Activated CD8-positive, alpha-beta memory T cell treated with anti-CD3 and anti-CD28 coated beads, Interleukin-2, amount 10 ng/mL, durations not matched to agents 7 days and 5 days (primary cell): ENCODE results near the gene GALNT10. TPM values are rescaled to one million over a fixed set of nuclear protein-coding genes. Genes with fewer than 3 reads are reported as not detected.
"Not testable (repeated sequence)": the region's sequence is repeated elsewhere in the genome, so short reads cannot be mapped to it uniquely, and the experiment has no call there.

Experiments
- ATAC-seq: fragments of 150-1000 bp; cut with Tn5 transposase; one replicate; pipeline ENCODE4 v1.10.0; 2021; ENCODE audit warnings: moderate library complexity
- CTCF ChIA-PET: fragments of 350-600 bp; sonication (Branson Sonifier 250); formaldehyde crosslinking; loops from one replicate; lab custom pipeline; 2021; ENCODE audit warnings: antibody characterized with exemption; lab: Charles Lee
- DNase-seq: peaks from one replicate; pipeline ENCODE4 v3.0.0-alpha.2; 2020
- H3K27ac Mint-ChIP-seq: one replicate; pipeline ENCODE4 v1.8.0; 2021; ENCODE audit warnings: mild to moderate bottlenecking, mixed read lengths
- H3K27me3 Mint-ChIP-seq: one replicate; pipeline ENCODE4 v1.8.0; 2021; ENCODE audit warnings: mixed read lengths
- H3K36me3 Mint-ChIP-seq: one replicate; pipeline ENCODE4 v1.8.0; 2021; ENCODE audit warnings: mild to moderate bottlenecking, mixed read lengths
- H3K4me1 Mint-ChIP-seq: one replicate; pipeline ENCODE4 v1.8.0; 2021; ENCODE audit warnings: mixed read lengths
- H3K4me3 Mint-ChIP-seq: one replicate; pipeline ENCODE4 v1.8.0; 2021; ENCODE audit warnings: mild to moderate bottlenecking, moderate library complexity, mixed read lengths
- H3K9me3 Mint-ChIP-seq: one replicate; pipeline ENCODE4 v1.8.0; 2022; ENCODE audit warnings: low read depth, mixed read lengths
- total RNA-seq, 2 experiments: library from RNA; stranded (reverse); gene quantifications; one replicate each; pipeline ENCODE4 v1.2.3, GENCODE V29; 2021

The GALNT10 gene
- total RNA-seq, 2 experiments from 2014 or later: 28.4 to 34.8 TPM

GRCh38 chr5:154360241-154360640 is 169.7 kb downstream of the GALNT10 start:
- H3K4me1 Mint-ChIP-seq, H3K27ac Mint-ChIP-seq, H3K36me3 Mint-ChIP-seq, ATAC-seq, DNase-seq, H3K27me3 Mint-ChIP-seq, H3K9me3 Mint-ChIP-seq, H3K4me3 Mint-ChIP-seq, CTCF ChIA-PET: not testable (repeated sequence)

DNA sequence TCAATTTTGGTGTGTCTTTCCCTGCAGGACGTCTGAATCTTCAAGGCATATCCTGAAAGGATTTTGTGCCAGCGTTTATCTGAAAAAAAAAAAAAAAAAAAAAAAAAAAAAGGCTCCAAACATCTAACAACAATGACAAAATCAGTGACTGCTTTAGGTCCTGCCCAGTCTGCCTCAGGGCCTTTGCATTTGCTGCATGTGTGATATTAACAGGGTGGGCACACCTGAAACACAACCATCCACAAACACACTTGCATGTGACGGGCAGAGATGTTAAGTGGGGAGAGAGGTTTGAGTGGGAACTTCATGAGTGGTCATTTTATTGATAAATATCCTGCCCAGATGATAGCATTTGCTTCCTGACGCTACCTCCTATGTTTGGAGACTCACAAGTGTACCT is 172.9 kb downstream of the GALNT10 start:
- DNase-seq: no peak
- H3K36me3 Mint-ChIP-seq: peaks cover 1% of the 10 kb centered on the region
- ATAC-seq: no peak
- CTCF ChIA-PET: no interaction called here
- H3K27me3 Mint-ChIP-seq: no peaks in the 10 kb centered on the region
- H3K4me1 Mint-ChIP-seq: no peaks in the 10 kb centered on the region
- H3K27ac Mint-ChIP-seq: no peak overlapping the region
- H3K9me3 Mint-ChIP-seq: no peaks in the 10 kb centered on the region
- no peak overlapping the region for H3K4me3 Mint-ChIP-seq

- CTCF ChIA-PET: no interaction called here
- H3K4me3 Mint-ChIP-seq: no peak overlapping the region
- H3K9me3 Mint-ChIP-seq: no peaks in the 10 kb centered on the region
Measured at GRCh38 chr5:154364771-154365170, 174.2 kb downstream of the GALNT10 start.

DNA sequence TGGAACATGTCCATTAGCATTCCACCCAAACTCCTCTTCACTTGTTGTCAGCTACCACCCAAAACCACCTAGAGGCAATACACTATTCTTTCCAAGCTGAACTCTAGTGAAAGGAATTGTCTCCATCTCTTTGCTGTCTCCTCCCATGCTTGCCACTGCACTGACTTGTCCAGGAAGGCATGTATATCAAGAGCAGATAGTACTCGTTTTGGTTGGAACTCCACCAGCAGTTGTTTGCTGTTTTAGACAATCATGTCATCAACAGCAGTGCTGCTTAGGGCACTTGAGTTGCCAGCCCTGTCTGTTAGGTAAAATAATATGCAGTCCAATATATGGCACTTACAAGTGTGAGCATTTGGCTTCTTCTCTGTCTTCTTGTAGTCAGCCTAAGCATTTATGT is 175.3 kb downstream of the GALNT10 start:
- CTCF ChIA-PET: no interaction called here
- H3K9me3 Mint-ChIP-seq: no peaks in the 10 kb centered on the region
- no peaks in the 10 kb centered on the region for H3K27me3 Mint-ChIP-seq
- H3K27ac Mint-ChIP-seq: no peak overlapping the region
- H3K4me3 Mint-ChIP-seq: no peak overlapping the region
- no peaks in the 10 kb centered on the region for H3K4me1 Mint-ChIP-seq
- ATAC-seq (no peak), DNase-seq (no peak)
- H3K36me3 Mint-ChIP-seq: peaks cover 2% of the 10 kb centered on the region

More at GRCh38 chr5:154364771-154365170, 174.2 kb downstream of the GALNT10 start:
- Mint-ChIP-seq H3K27me3 (no peaks in the 10 kb centered on the region), H3K36me3 (peaks cover 2% of the 10 kb centered on the region), H3K4me1 (no peaks in the 10 kb centered on the region), H3K27ac (no peak overlapping the region)
- DNase-seq (no peak), ATAC-seq (no peak)

DNA sequence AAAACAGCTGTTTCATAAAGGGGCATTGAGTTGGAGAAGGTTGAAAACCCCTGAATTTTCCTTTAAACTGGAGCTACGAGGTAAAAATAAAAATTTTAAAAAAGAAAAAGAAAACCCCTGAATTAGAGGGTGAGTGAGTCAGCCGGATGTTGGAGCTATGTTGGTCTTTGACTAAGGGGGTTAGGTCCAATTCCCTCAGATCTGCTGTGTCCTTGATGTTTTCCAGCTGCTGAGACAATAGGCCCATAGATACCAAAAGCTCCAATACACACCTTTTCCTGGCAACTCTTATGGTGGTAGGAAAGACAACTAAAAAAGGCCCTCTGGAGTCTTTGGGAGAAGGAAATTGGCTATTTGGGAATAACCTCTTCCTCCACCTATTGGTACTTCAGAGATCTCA is 175.8 kb downstream of the GALNT10 start:
- no peak for ATAC-seq
- Mint-ChIP-seq H3K4me1 (no peaks in the 10 kb centered on the region), H3K4me3 (no peak overlapping the region), H3K27me3 (no peaks in the 10 kb centered on the region), H3K36me3 (peaks cover 2% of the 10 kb centered on the region), H3K27ac (no peak overlapping the region), H3K9me3 (no peaks in the 10 kb centered on the region)
- CTCF ChIA-PET: no interaction called here
- DNase-seq: no peak

- Mint-ChIP-seq H3K27me3 (no peaks in the 10 kb centered on the region), H3K36me3 (peaks cover 2% of the 10 kb centered on the region), H3K4me3 (no peak overlapping the region), H3K27ac (no peak overlapping the region), H3K9me3 (no peaks in the 10 kb centered on the region), H3K4me1 (no peaks in the 10 kb centered on the region)
- ATAC-seq (no peak), DNase-seq (no peak)
- CTCF ChIA-PET: no interaction called here
Measured at GRCh38 chr5:154367101-154367500, 176.6 kb downstream of the GALNT10 start.

DNA sequence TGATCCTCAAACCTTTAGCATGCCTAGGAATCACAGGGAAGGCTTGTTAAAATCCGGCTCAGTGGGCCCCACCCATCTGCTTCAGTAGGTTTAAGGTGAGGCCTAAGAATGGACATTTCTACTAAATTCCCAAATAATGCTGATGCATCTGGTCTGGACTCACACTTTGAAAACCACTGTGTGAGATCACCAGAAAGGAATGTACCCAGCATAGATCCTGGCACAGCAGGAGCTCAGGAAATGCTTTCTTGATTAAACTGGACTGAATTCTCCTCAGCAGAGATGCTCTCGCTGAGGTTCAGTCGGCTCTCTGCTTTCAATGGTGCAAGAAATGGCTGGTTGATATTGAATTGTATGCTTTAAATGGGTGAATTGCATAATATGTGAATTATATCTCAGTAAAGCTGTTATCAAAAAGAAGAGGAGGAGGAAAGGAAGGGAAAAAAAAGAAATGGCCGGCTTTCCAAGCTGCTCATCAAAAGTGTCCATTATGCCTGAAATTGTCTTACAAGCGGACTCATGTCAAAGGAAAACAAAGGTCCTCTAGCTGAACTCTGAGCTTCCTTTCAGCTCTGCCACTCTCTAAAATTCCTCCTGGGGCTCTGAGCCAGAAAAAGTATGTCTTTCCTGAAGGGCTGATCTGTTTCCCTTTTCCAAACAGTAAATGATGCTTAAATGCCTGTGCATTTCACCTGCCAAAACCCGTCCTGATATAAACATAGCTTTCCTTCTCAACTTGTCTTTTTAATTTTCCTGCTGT is 177.7 kb downstream of the GALNT10 start:
- H3K4me1 Mint-ChIP-seq: no peaks in the 10 kb centered on the region
- H3K9me3 Mint-ChIP-seq: no peaks in the 10 kb centered on the region
- DNase-seq (no peak), ATAC-seq (no peak)
- no peaks in the 10 kb centered on the region for H3K27me3 Mint-ChIP-seq
- no peak overlapping the region for H3K27ac Mint-ChIP-seq
- H3K4me3 Mint-ChIP-seq: no peak overlapping the region
- CTCF ChIA-PET: interaction anchor here (1.0 kb wide), 1 partner anchor 179 kb away, joined by 3 read pairs; no protein-coding TSS in a partner anchor
- peaks cover 1% of the 10 kb centered on the region for H3K36me3 Mint-ChIP-seq

- H3K4me1 Mint-ChIP-seq: no peaks in the 10 kb centered on the region
- H3K9me3 Mint-ChIP-seq: no peaks in the 10 kb centered on the region
- ATAC-seq: no peak
- H3K27me3 Mint-ChIP-seq: no peaks in the 10 kb centered on the region
- H3K27ac Mint-ChIP-seq: no peak overlapping the region
- DNase-seq: no peak
- H3K4me3 Mint-ChIP-seq: no peak overlapping the region
- CTCF ChIA-PET: no interaction called here
- peaks cover 1% of the 10 kb centered on the region for H3K36me3 Mint-ChIP-seq
Measured at GRCh38 chr5:154369682-154370081, 179.1 kb downstream of the GALNT10 start.

DNA sequence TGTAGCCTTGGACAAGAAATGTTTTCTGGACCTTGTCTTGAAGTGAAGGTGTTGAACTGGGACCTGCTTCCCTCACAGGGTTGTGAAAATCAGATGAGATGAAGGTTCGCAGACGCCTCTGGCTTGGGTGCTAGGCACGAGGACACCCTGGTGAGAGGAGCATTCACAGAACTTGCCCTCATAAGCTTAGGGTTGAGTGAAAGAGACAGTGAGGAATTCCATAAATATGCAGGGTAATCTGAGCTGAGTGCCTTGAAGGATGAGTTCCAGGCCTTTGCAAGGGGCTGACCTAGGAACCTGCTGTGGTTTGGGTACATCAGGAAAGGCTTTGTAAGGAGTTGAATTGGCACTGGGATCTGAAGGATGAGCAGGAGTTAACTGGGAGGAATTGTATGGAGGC is 179.6 kb downstream of the GALNT10 start:
- no peak for DNase-seq
- Mint-ChIP-seq H3K27me3 (no peaks in the 10 kb centered on the region), H3K4me1 (no peaks in the 10 kb centered on the region), H3K36me3 (peaks cover 1% of the 10 kb centered on the region), H3K9me3 (no peaks in the 10 kb centered on the region), H3K4me3 (no peak overlapping the region), H3K27ac (no peak overlapping the region)
- no peak for ATAC-seq
- CTCF ChIA-PET: no interaction called here

DNA sequence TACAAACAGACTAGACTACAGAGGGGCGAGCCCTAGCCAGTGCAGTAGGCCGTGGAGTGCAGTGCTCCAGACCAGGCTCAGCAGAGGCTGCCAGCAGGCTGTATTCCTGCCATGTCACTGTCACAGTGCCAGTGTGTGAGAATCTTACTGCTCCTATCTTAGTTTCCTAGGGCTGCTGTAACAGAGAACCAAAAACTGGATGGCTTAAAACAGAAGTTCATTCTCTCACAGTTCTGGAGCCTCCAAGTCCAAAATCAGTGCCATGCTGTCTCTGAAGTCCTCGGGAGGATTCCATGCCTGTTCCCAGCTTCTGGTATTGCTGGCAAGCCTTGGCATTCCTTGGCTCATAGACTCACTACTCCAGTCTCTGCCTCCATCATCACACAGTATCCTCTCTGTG is 180.3 kb downstream of the GALNT10 start:
- Mint-ChIP-seq H3K4me3 (no peak overlapping the region), H3K36me3 (peaks cover 1% of the 10 kb centered on the region), H3K27me3 (no peaks in the 10 kb centered on the region), H3K27ac (no peak overlapping the region), H3K4me1 (no peaks in the 10 kb centered on the region), H3K9me3 (no peaks in the 10 kb centered on the region)
- CTCF ChIA-PET: no interaction called here
- DNase-seq (no peak), ATAC-seq (no peak)

DNA sequence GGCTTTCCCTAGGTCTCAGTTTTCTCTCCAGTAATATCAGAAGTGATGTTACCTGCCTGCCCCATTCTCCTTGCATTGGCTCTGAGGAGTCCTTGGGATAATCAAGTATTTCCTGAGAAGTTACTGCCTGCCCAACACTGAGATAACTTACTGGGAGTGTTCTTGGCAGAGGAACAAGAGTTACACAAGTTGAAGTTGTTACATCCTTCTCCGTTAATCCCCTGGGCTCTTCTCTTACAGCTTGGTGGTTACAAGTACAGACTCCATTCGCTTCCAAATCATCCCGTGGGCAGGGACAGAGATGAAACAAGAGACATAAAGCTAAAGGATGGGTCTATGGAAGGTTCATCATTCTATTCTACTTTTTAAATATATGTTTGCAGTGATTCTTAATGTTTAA is 181.2 kb downstream of the GALNT10 start:
- no peak for DNase-seq
- Mint-ChIP-seq H3K4me3 (no peak overlapping the region), H3K9me3 (no peaks in the 10 kb centered on the region), H3K27ac (no peak overlapping the region), H3K4me1 (no peaks in the 10 kb centered on the region), H3K27me3 (no peaks in the 10 kb centered on the region), H3K36me3 (peaks cover 1% of the 10 kb centered on the region)
- no peak for ATAC-seq
- CTCF ChIA-PET: no interaction called here

GRCh38 chr5:154372661-154373060 is 182.1 kb downstream of the GALNT10 start:
- CTCF ChIA-PET: interaction anchor here (1.0 kb wide), 1 partner anchor 32 kb away, joined by 3 read pairs; no protein-coding TSS in a partner anchor
- ATAC-seq (no peak), DNase-seq (no peak)
- Mint-ChIP-seq H3K4me1 (no peaks in the 10 kb centered on the region), H3K27me3 (no peaks in the 10 kb centered on the region), H3K4me3 (no peak overlapping the region), H3K27ac (no peak overlapping the region), H3K9me3 (no peaks in the 10 kb centered on the region), H3K36me3 (peaks cover 4% of the 10 kb centered on the region)

GRCh38 chr5:154373326-154373725 is 182.8 kb downstream of the GALNT10 start:
- Mint-ChIP-seq H3K27ac (no peak overlapping the region), H3K4me3 (no peak overlapping the region), H3K9me3 (no peaks in the 10 kb centered on the region), H3K36me3 (peaks cover 4% of the 10 kb centered on the region), H3K4me1 (no peaks in the 10 kb centered on the region), H3K27me3 (no peaks in the 10 kb centered on the region)
- CTCF ChIA-PET: interaction anchor here (1.0 kb wide), 1 partner anchor 32 kb away, joined by 3 read pairs; no protein-coding TSS in a partner anchor
- no peak for ATAC-seq
- no peak for DNase-seq

- Mint-ChIP-seq H3K27me3 (no peaks in the 10 kb centered on the region), H3K27ac (no peak overlapping the region), H3K4me3 (no peak overlapping the region), H3K4me1 (no peaks in the 10 kb centered on the region), H3K36me3 (peaks cover 4% of the 10 kb centered on the region), H3K9me3 (no peaks in the 10 kb centered on the region)
- DNase-seq: no peak
- CTCF ChIA-PET: no interaction called here
- no peak for ATAC-seq
Measured at GRCh38 chr5:154373729-154374179, 183.2 kb downstream of the GALNT10 start.
